ENCODE measurements around the gene KDM2B. TPM values are rescaled to one million over a fixed set of nuclear protein-coding genes. Genes with fewer than 3 reads are reported as not detected.

KDM2B gene
- total and polyA plus RNA-seq, 10 of the 15 experiments (the other 5 are each of a cell fraction or from before 2014, with no cell fraction given): 13.6 to 124 (median 40.4) TPM

DNA sequence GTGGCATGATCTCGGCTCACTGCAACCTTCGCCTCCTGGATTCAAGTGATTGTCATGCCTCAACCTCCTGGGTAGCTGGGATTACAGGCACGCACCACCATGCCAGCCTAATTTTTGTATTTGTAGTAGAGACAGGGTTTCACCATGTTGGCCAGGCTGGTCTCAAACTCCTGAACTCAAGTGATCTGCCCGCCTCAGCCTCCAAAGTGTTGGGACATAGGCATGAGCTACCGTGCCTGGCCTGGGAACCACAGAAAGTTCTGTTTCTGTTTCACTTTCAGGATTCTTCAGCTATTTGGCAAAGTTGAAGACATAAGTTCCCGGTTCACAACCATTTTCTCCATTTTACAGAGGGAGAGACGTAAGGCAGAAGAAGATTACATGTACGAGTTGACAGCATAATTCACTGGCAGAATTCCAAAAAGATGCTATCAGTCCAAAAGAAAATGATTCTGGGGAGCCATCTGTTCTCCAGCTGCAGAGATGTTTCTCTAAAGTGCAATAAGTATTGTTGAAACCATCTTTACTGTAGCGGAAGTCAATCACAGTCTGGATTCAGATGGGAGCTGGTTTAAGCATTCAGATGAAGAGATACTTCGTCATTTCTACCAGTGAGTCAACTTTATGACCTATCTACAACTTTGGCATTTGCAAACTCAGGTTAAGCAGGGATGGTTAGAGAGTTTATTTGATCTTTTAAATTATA, 189.1 kb downstream of the KDM2B start (continued):
- TF ChIP-seq, protein P1, sequence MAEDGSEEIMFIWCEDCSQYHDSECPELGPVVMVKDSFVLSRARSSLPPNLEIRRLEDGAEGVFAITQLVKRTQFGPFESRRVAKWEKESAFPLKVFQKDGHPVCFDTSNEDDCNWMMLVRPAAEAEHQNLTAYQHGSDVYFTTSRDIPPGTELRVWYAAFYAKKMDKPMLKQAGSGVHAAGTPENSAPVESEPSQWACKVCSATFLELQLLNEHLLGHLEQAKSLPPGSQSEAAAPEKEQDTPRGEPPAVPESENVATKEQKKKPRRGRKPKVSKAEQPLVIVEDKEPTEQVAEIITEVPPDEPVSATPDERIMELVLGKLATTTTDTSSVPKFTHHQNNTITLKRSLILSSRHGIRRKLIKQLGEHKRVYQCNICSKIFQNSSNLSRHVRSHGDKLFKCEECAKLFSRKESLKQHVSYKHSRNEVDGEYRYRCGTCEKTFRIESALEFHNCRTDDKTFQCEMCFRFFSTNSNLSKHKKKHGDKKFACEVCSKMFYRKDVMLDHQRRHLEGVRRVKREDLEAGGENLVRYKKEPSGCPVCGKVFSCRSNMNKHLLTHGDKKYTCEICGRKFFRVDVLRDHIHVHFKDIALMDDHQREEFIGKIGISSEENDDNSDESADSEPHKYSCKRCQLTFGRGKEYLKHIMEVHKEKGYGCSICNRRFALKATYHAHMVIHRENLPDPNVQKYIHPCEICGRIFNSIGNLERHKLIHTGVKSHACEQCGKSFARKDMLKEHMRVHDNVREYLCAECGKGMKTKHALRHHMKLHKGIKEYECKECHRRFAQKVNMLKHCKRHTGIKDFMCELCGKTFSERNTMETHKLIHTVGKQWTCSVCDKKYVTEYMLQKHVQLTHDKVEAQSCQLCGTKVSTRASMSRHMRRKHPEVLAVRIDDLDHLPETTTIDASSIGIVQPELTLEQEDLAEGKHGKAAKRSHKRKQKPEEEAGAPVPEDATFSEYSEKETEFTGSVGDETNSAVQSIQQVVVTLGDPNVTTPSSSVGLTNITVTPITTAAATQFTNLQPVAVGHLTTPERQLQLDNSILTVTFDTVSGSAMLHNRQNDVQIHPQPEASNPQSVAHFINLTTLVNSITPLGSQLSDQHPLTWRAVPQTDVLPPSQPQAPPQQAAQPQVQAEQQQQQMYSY (CRISPR knock-in tag; IDR thresholded peaks at IDR 0.05): no peak
- TF ChIP-seq RCOR1 (conservative IDR thresholded peaks at IDR 0.05; ENCODE audit: low read depth, low read length) (no peak), IKZF2 (IDR thresholded peaks at IDR 0.05) (no peak), IRF4 (IDR thresholded peaks at IDR 0.05; ENCODE audit: low read depth, low read length) (0 out of 2 replicates have a peak, but pooled peaks have one; percentile 37), BRCA1 (IDR thresholded peaks at IDR 0.05; ENCODE audit: low read depth, low read length) (no peak), STAT1 (conservative IDR thresholded peaks at IDR 0.05) (no peak), EGR1 (IDR thresholded peaks at IDR 0.05; ENCODE audit: borderline replicate concordance in 1 of 2, low read depth in 2 of 2, low read length in 2 of 2) (no peak), TCF12 (IDR thresholded peaks at IDR 0.05; ENCODE audit: low read depth, low read length) (no peak), NBN (IDR thresholded peaks at IDR 0.05) (peak; percentile 72), MEF2A (IDR thresholded peaks at IDR 0.05; ENCODE audit: insufficient read depth, low read depth, low read length) (no peak), RBBP5 (conservative IDR thresholded peaks at IDR 0.05) (no peak), NRF1 (conservative IDR thresholded peaks at IDR 0.05; ENCODE audit: low read depth, low read length) (no peak), RB1 (IDR thresholded peaks at IDR 0.05; ENCODE audit: borderline replicate concordance) (no peak)
- TF ChIP-seq, protein P2, sequence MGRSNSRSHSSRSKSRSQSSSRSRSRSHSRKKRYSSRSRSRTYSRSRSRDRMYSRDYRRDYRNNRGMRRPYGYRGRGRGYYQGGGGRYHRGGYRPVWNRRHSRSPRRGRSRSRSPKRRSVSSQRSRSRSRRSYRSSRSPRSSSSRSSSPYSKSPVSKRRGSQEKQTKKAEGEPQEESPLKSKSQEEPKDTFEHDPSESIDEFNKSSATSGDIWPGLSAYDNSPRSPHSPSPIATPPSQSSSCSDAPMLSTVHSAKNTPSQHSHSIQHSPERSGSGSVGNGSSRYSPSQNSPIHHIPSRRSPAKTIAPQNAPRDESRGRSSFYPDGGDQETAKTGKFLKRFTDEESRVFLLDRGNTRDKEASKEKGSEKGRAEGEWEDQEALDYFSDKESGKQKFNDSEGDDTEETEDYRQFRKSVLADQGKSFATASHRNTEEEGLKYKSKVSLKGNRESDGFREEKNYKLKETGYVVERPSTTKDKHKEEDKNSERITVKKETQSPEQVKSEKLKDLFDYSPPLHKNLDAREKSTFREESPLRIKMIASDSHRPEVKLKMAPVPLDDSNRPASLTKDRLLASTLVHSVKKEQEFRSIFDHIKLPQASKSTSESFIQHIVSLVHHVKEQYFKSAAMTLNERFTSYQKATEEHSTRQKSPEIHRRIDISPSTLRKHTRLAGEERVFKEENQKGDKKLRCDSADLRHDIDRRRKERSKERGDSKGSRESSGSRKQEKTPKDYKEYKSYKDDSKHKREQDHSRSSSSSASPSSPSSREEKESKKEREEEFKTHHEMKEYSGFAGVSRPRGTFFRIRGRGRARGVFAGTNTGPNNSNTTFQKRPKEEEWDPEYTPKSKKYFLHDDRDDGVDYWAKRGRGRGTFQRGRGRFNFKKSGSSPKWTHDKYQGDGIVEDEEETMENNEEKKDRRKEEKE (IDR thresholded peaks at IDR 0.05): no peak
- TF ChIP-seq, protein P3, sequence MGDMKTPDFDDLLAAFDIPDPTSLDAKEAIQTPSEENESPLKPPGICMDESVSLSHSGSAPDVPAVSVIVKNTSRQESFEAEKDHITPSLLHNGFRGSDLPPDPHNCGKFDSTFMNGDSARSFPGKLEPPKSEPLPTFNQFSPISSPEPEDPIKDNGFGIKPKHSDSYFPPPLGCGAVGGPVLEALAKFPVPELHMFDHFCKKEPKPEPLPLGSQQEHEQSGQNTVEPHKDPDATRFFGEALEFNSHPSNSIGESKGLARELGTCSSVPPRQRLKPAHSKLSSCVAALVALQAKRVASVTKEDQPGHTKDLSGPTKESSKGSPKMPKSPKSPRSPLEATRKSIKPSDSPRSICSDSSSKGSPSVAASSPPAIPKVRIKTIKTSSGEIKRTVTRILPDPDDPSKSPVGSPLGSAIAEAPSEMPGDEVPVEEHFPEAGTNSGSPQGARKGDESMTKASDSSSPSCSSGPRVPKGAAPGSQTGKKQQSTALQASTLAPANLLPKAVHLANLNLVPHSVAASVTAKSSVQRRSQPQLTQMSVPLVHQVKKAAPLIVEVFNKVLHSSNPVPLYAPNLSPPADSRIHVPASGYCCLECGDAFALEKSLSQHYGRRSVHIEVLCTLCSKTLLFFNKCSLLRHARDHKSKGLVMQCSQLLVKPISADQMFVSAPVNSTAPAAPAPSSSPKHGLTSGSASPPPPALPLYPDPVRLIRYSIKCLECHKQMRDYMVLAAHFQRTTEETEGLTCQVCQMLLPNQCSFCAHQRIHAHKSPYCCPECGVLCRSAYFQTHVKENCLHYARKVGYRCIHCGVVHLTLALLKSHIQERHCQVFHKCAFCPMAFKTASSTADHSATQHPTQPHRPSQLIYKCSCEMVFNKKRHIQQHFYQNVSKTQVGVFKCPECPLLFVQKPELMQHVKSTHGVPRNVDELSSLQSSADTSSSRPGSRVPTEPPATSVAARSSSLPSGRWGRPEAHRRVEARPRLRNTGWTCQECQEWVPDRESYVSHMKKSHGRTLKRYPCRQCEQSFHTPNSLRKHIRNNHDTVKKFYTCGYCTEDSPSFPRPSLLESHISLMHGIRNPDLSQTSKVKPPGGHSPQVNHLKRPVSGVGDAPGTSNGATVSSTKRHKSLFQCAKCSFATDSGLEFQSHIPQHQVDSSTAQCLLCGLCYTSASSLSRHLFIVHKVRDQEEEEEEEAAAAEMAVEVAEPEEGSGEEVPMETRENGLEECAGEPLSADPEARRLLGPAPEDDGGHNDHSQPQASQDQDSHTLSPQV (IDR thresholded peaks at IDR 0.05): no peak
- TF ChIP-seq, protein P4, sequence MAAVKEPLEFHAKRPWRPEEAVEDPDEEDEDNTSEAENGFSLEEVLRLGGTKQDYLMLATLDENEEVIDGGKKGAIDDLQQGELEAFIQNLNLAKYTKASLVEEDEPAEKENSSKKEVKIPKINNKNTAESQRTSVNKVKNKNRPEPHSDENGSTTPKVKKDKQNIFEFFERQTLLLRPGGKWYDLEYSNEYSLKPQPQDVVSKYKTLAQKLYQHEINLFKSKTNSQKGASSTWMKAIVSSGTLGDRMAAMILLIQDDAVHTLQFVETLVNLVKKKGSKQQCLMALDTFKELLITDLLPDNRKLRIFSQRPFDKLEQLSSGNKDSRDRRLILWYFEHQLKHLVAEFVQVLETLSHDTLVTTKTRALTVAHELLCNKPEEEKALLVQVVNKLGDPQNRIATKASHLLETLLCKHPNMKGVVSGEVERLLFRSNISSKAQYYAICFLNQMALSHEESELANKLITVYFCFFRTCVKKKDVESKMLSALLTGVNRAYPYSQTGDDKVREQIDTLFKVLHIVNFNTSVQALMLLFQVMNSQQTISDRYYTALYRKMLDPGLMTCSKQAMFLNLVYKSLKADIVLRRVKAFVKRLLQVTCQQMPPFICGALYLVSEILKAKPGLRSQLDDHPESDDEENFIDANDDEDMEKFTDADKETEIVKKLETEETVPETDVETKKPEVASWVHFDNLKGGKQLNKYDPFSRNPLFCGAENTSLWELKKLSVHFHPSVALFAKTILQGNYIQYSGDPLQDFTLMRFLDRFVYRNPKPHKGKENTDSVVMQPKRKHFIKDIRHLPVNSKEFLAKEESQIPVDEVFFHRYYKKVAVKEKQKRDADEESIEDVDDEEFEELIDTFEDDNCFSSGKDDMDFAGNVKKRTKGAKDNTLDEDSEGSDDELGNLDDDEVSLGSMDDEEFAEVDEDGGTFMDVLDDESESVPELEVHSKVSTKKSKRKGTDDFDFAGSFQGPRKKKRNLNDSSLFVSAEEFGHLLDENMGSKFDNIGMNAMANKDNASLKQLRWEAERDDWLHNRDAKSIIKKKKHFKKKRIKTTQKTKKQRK (IDR thresholded peaks at IDR 0.05; ENCODE audit: low read depth, low read length): no peak

All from GM12878 (cell line).